Lower leg skin (tissue), 4 donors: ENCODE data around the gene TBXAS1. TPM values are rescaled to one million over a fixed set of nuclear protein-coding genes. Genes with fewer than 3 reads are reported as not detected.
A peak's percentile ranks its signal among the peaks of the same experiment; 100 is the strongest.

Experiments used
- DNase-seq, 2 donors: peaks; one replicate each; pipeline ENCODE4 v3.0.0-alpha.2; 2019; ENCODE audit warnings: low spot score in 2 of 2
- H3K4me3 ChIP-seq: fragments of 200-600 bp; sonication (generic); 2 replicates; pipeline ENCODE4 v1.5.1; 2017; ENCODE audit warnings: mild to moderate bottlenecking, low read depth; ENCODE audit not compliant: poor library complexity, severe bottlenecking
- POLR2A ChIP-seq, 2 donors: fragments of 450-650 bp; IDR thresholded peaks; one replicate each; pipeline ENCODE4 v1.6.1; 2016 to 2017; ENCODE audit warnings: antibody characterized with exemption in 2 of 2, mild to moderate bottlenecking in 1 of 2, moderate library complexity in 1 of 2
- WGBS, 2 donors: methylation state at CpG; one replicate each; pipeline ENCODE4 v1.1.5; 2018; 5-methylcytosine and 5-hydroxymethylcytosine counted together
- intact Hi-C: fragments of 100-400 bp; cut with DNase I; formaldehyde crosslinking; loops from one replicate; pipeline ENCODE4 v1.15.0; 2023; ENCODE audit warnings: low total_unique reads
- total RNA-seq, 4 donors: library from RNA; depleted of rRNA; stranded (reverse); fragments of >200 nt; gene quantifications; one replicate each; pipeline ENCODE4 v1.1.0, GENCODE V29; 2016
- TF ChIP-seq, protein P1 (sequence below), 3 donors: fragments of 450-650 bp; IDR thresholded peaks; one replicate each; pipeline ENCODE4 v1.5.1; 2016; ENCODE audit warnings: antibody characterized with exemption in 3 of 3, mild to moderate bottlenecking in 3 of 3, moderate library complexity in 2 of 3

The TBXAS1 gene
- total RNA-seq, 4 donors from 2014 or later, result 0.91 to 9.9 (median 2.4) TPM

DNA sequence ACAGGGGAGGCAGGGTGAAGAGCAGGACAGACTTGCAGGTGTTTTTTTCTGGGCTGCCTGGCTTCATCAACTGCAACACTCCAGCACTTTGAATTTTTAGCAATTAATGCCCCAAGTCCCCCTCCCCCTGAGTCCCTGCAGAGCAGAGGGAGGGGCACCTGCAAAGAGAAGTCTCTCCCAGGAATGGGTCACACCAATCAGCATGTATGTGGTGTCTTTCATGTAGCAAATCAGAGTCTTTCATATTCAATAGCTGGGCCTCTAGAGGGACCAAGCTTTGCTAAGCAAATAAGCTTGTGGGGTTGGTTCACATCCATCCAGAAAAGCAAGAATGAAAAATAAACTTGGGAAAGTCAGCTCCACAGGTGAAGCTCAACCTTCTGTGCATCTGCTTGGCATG, 143.0 kb downstream of the TBXAS1 start:
- no peak overlapping the region for H3K4me3 ChIP-seq
- intact Hi-C loops, result no loop called here
- no peak for TF ChIP-seq POLR2A (IDR thresholded peaks at IDR 0.05)
- TF ChIP-seq, protein P1, sequence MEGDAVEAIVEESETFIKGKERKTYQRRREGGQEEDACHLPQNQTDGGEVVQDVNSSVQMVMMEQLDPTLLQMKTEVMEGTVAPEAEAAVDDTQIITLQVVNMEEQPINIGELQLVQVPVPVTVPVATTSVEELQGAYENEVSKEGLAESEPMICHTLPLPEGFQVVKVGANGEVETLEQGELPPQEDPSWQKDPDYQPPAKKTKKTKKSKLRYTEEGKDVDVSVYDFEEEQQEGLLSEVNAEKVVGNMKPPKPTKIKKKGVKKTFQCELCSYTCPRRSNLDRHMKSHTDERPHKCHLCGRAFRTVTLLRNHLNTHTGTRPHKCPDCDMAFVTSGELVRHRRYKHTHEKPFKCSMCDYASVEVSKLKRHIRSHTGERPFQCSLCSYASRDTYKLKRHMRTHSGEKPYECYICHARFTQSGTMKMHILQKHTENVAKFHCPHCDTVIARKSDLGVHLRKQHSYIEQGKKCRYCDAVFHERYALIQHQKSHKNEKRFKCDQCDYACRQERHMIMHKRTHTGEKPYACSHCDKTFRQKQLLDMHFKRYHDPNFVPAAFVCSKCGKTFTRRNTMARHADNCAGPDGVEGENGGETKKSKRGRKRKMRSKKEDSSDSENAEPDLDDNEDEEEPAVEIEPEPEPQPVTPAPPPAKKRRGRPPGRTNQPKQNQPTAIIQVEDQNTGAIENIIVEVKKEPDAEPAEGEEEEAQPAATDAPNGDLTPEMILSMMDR (IDR thresholded peaks at IDR 0.05), result no peak
- DNase-seq, result no peak

DNA sequence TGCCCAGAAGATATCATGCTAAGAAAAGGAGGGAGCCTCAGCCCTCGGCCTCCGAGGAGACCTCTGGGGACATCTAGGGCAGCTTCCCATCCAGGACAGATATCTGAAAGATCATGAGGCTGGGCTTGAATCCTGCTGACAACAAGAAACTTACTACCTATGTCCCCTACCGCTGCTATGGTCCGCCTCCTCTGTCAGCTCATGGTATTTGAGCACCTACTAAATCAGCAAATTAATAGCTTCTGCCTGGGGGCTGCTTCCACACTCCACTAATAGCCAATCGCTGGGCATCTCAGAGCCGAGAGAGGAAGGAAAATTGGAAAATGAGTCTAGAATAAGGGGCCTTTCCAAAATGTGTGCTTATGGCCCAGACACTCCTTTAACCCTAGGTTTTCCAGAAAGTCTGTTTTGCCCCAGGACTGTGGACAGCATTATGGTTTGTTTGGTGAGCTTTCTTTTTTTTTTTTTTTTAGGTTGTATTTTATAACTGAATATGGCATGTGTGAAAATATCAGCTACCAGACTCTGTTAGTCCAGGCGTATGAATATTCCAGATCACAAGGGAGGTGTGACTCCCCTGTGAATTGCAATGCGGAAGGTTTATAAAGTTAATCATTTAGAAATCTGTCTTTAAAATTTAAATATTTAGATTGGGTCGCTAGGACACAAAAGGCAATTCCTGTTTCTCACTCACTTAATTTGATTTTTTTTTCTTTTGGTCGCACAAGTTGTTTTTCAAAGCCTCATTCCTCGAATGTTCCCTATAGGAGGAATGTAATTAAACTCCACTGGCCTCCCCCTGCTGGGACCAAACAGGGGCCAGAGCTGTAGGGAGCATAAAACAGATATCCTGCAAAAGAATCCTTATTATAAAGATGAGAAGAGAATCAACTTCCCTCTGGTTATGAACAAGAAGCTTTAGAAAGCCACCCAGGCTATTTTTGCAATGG, 144.3 kb downstream of the TBXAS1 start:
- DNase-seq, result peak in 1 of 2 donors; percentile 42
- H3K4me3 ChIP-seq, result no peak overlapping the region
- 63 to 67% methylated on average over 11 of the region's 11 CpGs for WGBS, 2 donors
- no peak for TF ChIP-seq POLR2A (IDR thresholded peaks at IDR 0.05)
- TF ChIP-seq, protein P1 (IDR thresholded peaks at IDR 0.05), result no peak
- intact Hi-C loops, result no loop called here

DNA sequence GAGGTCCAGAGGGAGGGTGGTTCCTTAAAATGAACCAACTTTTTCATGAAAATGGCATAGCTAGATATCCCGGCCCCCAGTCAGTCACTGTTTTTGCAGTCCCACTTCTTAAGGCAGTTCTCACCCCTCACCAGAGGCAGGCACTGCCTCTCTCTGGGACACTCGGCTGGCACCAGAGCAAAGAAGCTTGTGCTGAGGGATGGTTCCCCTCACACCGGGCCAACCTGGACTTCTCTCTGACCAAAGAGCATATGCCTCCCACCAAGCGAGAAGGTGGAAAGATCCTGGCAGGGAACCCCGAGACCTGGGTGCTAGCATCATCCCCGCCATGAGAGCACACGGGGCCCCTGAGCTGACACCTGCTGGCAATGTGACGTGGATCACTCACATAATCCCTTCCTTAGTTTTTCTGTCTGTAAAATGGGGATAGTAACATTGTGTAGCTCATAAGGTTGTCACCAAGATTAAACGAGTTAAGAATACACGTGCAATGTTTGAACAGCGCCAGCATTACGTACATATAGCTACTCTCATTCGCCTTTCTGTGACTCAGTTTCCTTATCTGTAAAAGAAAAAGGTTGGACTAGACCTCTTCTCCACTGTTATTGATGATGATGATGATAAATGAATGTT, 145.2 kb downstream of the TBXAS1 start:
- intact Hi-C loops, result no loop called here
- 89 to 90% methylated on average over 13 of the region's 13 CpGs for WGBS, 2 donors
- no peak overlapping the region for H3K4me3 ChIP-seq
- DNase-seq, result peak in 1 of 2 donors; percentile 68
- TF ChIP-seq, protein P1 (IDR thresholded peaks at IDR 0.05), result no peak
- no peak for TF ChIP-seq POLR2A (IDR thresholded peaks at IDR 0.05)

DNA sequence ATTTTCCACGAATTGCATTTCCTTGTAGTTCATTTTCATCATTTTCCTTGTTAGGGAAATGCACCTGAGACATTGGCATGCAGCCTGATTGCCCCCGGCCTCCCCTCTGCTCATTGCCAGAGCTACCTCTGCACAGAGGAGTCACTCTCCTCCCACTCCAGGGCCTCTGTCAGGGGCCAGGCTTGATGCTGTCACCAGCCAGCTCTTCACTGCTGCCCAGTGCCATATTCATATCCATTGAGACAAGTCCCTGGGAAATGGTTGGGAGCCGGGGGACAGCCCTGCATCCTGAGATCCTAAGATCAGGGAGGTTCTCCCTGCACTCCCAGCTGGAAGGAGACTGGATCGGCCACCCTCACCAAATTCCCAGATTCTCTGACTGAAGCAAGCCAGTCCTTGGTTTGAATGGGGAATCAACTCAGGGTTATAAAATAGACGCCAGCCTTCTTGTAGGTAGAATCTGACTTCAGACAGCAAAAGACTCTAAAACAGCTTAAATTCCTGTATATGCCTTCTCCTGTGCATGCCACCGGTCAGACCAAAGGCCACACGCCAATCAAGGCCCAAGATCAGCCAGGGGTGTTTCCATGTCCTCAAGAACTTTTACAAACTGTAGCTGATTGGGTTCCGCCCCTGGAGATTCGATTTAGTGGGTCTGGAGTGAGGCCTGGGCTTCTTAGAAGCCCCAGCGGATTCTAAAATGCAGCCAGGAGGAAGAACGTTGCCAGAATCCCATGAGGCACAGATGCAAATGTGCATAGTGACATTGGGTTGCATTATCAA, 147.2 kb downstream of the TBXAS1 start:
- H3K4me3 ChIP-seq, result no peak overlapping the region
- TF ChIP-seq POLR2A (IDR thresholded peaks at IDR 0.05), result no peak
- TF ChIP-seq, protein P1 (IDR thresholded peaks at IDR 0.05), result no peak
- DNase-seq, result no peak
- intact Hi-C loops, result no loop called here
- 75 to 81% methylated on average over 11 of the region's 11 CpGs for WGBS, 2 donors

DNA sequence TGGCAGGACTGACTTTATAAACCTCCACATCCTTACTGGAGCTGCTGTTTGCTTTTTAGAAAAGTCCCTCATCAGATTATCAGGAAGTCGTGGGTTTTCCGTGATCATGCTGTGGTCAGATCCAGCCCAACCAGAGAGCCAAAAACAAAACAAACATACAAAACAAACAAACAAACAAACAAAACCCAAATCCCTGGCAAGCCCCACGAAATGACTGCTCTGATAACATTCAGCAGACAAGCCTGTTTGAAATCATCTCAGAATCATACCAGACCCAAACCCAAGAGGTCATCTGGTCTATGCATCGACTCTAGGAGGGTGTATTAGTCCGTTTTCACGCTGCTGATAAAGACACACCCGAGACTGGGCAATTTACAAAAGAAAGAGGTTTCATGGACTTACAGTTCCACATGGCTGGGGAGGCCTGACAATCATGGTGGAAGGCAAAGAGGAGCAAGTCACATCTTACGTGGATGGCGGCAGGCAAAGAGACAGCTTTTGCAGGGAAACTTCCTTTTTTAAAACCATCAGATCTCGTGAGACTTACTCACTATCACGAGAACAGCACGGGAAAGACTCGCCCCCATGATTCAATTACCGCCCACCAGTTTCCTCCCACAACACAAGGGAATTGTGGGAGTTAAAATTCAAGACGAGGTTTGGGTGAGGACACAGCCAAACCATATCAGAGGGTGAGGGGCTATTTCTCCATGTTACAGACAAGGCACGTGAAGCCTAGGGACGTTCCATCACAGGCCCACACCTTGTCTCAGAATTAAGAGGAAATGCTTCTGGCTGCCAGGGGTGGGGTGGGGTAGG, 148.0 kb downstream of the TBXAS1 start:
- no peak for TF ChIP-seq POLR2A (IDR thresholded peaks at IDR 0.05)
- TF ChIP-seq, protein P1 (IDR thresholded peaks at IDR 0.05), result no peak
- intact Hi-C loops, result no loop called here
- DNase-seq, result no peak
- 86 to 93% methylated on average over 17 of the region's 17 CpGs for WGBS, 2 donors
- no peak overlapping the region for H3K4me3 ChIP-seq
